Esophagus muscularis mucosa (tissue), 4 donors: ENCODE data around the gene PRR5. TPM values are rescaled to one million over a fixed set of nuclear protein-coding genes. Genes with fewer than 3 reads are reported as not detected.

Source experiments
- DNase-seq: peaks from one replicate; pipeline ENCODE4 v3.0.0-alpha.2; 2017; ENCODE audit errors: extremely low spot score
- H3K27ac ChIP-seq, 4 donors: fragments of 200-600 bp; sonication (generic); replicated peaks in 1 of 4; 1 replicate in 3 of 4; 2 replicates in 1 of 4; pipeline ENCODE4 v1.5.1; 2016 to 2019; ENCODE audit warnings: mild to moderate bottlenecking in 1 of 4
- H3K27me3 ChIP-seq, 4 donors: fragments of 200-600 bp; sonication (generic); one replicate each; pipeline versions ENCODE4 v1.5.1 to v1.6.0; 2016 to 2019
- H3K36me3 ChIP-seq, 4 donors: fragments of 200-600 bp; sonication (generic); one replicate each; pipeline ENCODE4 v1.5.1; 2016 to 2019
- H3K4me1 ChIP-seq, 4 donors: fragments of 200-600 bp; sonication (generic); one replicate each; pipeline ENCODE4 v1.5.1; 2016 to 2019
- H3K4me3 ChIP-seq, 4 donors: fragments of 200-600 bp; sonication (generic); 1 replicate in 2 of 4; 2 replicates in 2 of 4; pipeline ENCODE4 v1.5.1; 2016 to 2019; ENCODE audit warnings: mild to moderate bottlenecking in 4 of 4, moderate library complexity in 1 of 4
- H3K9me3 ChIP-seq, 4 donors: fragments of 200-600 bp; sonication (generic); 1 replicate in 3 of 4; 2 replicates in 1 of 4; pipeline ENCODE4 v1.5.1; 2016 to 2019
- EP300 ChIP-seq: sonication (generic); formaldehyde crosslinking; IDR thresholded peaks from one replicate; pipeline ENCODE4 v1.6.1; 2017; ENCODE audit warnings: antibody characterized with exemption
- POLR2A ChIP-seq: fragments of 450-650 bp; IDR thresholded peaks from one replicate; pipeline ENCODE4 v1.6.1; 2017; ENCODE audit warnings: antibody characterized with exemption, moderate library complexity, mild to moderate bottlenecking, low read depth
- POLR2AphosphoS5 ChIP-seq, 2 donors: sonication (generic); formaldehyde crosslinking; IDR thresholded peaks; one replicate each; pipeline ENCODE4 v1.6.1; 2017; ENCODE audit warnings: antibody characterized with exemption in 2 of 2
- WGBS: methylation state at CpG from one replicate; pipeline ENCODE4 v1.1.5; 2018; 5-methylcytosine and 5-hydroxymethylcytosine counted together
- intact Hi-C: fragments of 100-400 bp; cut with DNase I; formaldehyde crosslinking; loops from one replicate; pipeline ENCODE4 v1.15.1; 2023
- total RNA-seq, 4 donors: library from RNA; depleted of rRNA; stranded (reverse); fragments of >200 nt; gene quantifications; one replicate each; pipeline versions ENCODE4 v1.1.0 to v1.2.1, GENCODE V29; 2016
- TF ChIP-seq, protein P1 (sequence below), 3 experiments: fragments of 200-600 bp in 2 of 3; fragments of 450-650 bp in 1 of 3; sonication (generic) in 2 of 3; IDR thresholded peaks; one replicate each; pipeline ENCODE4 v1.5.1; 2017 to 2019; ENCODE audit warnings: antibody characterized with exemption in 3 of 3, mild to moderate bottlenecking in 2 of 3, moderate library complexity in 1 of 3

The PRR5 gene
- total RNA-seq, 4 donors from 2014 or later, result 5.6 to 16.6 (median 11.4) TPM

DNA sequence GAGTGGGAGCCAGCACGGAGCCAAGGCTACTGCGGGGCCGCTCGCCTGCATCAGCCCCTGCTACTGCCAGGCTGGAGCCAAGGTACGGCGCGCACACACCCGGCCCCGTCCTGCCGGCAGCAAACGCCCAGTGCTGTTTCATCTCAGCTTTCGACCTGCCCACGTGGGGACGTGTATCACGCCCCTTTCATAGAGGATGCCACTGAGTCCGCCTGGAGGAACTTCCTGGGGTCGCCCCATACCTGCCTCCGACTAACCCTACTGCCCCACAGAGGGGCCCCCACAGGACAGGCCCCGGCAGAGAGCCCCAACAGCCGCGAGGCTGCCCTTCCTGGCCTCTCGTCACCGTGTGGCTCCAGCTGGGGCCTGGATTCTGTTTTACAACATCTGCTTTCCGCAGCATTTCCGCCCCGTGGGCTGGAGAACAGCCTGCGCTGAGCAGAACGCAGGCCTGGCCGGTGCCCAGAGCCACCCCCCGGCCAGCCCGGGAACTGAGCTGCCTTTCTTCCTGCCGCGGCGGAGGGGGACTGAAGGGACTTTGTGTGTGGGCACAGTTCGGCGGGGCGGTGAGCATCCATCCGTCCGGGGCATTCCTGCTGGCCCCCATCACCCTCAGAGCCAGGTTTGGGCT is 27.5 kb downstream of the PRR5 start:
- intact Hi-C loops, result no loop called here
- H3K27me3 ChIP-seq, result peaks cover 0 to 37% (median 0%) of the 10 kb centered on the region in 4 donors
- no peak for DNase-seq
- H3K9me3 ChIP-seq, result no peaks in the 10 kb centered on the region
- peak overlapping the region in 3 of 4 donors; percentile 51 to 67 (median 52) for H3K27ac ChIP-seq
- H3K36me3 ChIP-seq, result peaks cover 0 to 7% (median 2%) of the 10 kb centered on the region in 4 donors
- peaks cover 8 to 23% (median 19%) of the 10 kb centered on the region in 4 donors for H3K4me1 ChIP-seq
- 62% methylated on average over 24 of the region's 39 CpGs for WGBS
- TF ChIP-seq POLR2A (no peak), POLR2AphosphoS5 (IDR thresholded peaks at IDR 0.05) (peak in 1 of 2 donors; percentile 24)
- TF ChIP-seq, protein P1, sequence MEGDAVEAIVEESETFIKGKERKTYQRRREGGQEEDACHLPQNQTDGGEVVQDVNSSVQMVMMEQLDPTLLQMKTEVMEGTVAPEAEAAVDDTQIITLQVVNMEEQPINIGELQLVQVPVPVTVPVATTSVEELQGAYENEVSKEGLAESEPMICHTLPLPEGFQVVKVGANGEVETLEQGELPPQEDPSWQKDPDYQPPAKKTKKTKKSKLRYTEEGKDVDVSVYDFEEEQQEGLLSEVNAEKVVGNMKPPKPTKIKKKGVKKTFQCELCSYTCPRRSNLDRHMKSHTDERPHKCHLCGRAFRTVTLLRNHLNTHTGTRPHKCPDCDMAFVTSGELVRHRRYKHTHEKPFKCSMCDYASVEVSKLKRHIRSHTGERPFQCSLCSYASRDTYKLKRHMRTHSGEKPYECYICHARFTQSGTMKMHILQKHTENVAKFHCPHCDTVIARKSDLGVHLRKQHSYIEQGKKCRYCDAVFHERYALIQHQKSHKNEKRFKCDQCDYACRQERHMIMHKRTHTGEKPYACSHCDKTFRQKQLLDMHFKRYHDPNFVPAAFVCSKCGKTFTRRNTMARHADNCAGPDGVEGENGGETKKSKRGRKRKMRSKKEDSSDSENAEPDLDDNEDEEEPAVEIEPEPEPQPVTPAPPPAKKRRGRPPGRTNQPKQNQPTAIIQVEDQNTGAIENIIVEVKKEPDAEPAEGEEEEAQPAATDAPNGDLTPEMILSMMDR (IDR thresholded peaks at IDR 0.05), result peak in 1 of 3 experiments; percentile 18
- peak overlapping the region; percentile 15 to 24 (median 22) for H3K4me3 ChIP-seq

DNA sequence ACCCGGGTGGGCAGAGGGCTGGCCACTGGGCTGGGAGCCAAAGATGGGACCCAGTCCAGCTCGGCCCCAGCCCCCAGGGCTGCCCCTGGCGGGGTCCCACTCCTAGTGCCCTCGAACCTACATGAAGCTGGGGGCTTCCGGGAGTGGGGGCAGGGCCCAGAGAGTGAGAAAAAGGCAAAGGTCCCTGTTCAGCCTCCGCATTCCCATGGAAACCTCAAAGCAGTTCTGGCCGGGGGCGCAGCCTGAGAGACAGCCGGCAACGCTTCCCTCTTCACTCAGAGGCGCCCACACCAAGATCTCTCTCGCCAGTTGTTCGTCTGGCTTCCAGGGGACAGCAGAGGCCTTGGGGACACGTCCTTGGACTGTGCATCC is 28.0 kb downstream of the PRR5 start:
- DNase-seq, result no peak
- Histone ChIP-seq H3K4me1 (peaks cover 8 to 23% (median 19%) of the 10 kb centered on the region in 4 donors), H3K36me3 (peaks cover 0 to 7% (median 2%) of the 10 kb centered on the region in 4 donors), H3K27me3 (peaks cover 0 to 42% (median 0%) of the 10 kb centered on the region in 4 donors), H3K4me3 (peak overlapping the region in 3 of 4 donors; percentile 15 to 24 (median 23)), H3K27ac (peak overlapping the region in 2 of 4 donors; percentile 52 to 67), H3K9me3 (no peaks in the 10 kb centered on the region)
- no peak for TF ChIP-seq POLR2AphosphoS5 (IDR thresholded peaks at IDR 0.05)
- TF ChIP-seq, protein P1 (IDR thresholded peaks at IDR 0.05), result no peak
- TF ChIP-seq POLR2A, result no peak
- no peak for TF ChIP-seq EP300
- intact Hi-C loops, result no loop called here
- 41% methylated on average over 10 of the region's 14 CpGs for WGBS

DNA sequence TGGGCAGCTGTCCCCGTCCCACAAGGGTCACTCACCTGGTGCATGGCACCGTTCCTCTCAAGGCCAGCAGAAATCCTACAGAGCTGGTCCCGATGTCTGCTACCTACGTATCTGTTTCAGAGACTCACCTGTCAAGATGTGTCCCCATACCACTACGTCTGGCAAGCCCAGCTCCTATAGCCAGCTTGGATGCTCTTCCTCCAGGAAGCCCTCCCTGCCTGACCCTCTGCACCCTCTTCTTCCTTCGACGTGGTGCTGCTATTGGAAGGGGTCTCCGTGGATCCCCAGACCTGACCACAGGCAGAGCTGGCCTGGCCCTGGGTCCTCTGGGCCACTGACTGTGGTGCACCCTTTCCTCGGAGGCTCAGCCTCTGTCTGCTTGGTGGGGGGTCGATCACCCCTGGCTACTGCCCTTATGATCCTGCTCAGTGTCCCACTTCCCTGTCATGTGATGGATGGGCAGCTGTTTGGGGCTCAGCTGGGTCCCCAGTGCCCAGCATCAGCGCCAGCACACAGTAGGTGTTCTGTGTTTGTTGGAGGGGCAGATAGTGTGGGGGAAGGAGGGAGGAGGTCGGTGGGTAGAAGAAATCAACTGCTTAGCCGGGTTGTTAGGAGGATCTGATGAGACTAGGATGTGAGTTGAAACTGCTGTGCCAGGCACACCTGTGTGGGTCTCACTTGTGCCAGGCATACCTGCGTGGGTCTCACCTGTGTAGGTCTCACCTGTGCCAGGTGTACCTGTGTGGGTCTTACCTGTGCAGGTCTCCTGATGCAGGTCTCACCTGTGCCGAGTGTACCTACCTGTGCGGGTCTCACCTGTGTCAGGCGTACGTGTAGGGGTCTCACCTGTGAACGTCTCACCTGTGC is 28.7 kb downstream of the PRR5 start:
- WGBS, result 88% methylated on average over 19 of the region's 19 CpGs
- intact Hi-C loops, result no loop called here
- Histone ChIP-seq H3K27me3 (peaks cover 0 to 49% (median 0%) of the 10 kb centered on the region in 4 donors), H3K9me3 (no peaks in the 10 kb centered on the region), H3K4me3 (no peak overlapping the region), H3K4me1 (peaks cover 8 to 23% (median 19%) of the 10 kb centered on the region in 4 donors), H3K27ac (no peak overlapping the region), H3K36me3 (peaks cover 0 to 7% (median 2%) of the 10 kb centered on the region in 4 donors)
- no peak for TF ChIP-seq POLR2AphosphoS5 (IDR thresholded peaks at IDR 0.05)
- no peak for TF ChIP-seq POLR2A
- TF ChIP-seq, protein P1 (IDR thresholded peaks at IDR 0.05), result no peak
- no peak for TF ChIP-seq EP300
- DNase-seq, result no peak

DNA sequence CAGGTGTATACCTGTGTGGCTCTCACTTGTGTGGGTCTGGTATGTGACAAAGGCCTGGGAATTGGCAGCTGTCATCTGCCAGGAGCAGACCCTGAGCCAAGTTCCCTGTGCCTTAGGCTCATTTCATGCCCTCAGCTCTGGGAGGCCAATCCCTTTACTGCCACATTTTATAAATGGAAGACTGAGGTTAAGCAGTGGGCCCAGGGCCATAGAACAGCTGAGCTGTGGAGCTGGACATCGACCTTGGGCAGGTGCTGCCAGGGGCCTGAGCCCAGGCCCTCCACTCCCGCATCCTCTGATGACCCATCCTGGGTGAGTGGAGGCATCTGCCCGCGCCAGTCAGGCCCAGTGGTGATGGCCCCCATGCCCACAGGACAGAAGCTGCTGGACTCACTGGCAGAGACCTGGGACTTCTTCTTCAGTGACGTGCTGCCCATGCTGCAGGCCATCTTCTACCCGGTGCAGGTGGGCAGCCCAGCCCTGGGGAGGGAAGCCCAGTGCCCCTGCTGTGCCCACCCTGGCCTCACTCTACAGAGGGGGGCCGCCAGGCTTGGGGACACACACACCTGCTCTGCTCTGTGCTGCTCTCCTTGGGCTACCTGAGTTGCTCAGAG is 29.5 kb downstream of the PRR5 start:
- Histone ChIP-seq H3K4me1 (peaks cover 8 to 30% (median 25%) of the 10 kb centered on the region in 4 donors), H3K27ac (no peak overlapping the region), H3K4me3 (no peak overlapping the region), H3K36me3 (peaks cover 0 to under 1% (median under 1%) of the 10 kb centered on the region in 4 donors), H3K27me3 (peaks cover 0 to 57% (median 2%) of the 10 kb centered on the region in 4 donors), H3K9me3 (no peaks in the 10 kb centered on the region)
- DNase-seq, result no peak
- TF ChIP-seq, protein P1 (IDR thresholded peaks at IDR 0.05), result no peak
- TF ChIP-seq POLR2A, result no peak
- no peak for TF ChIP-seq EP300
- TF ChIP-seq POLR2AphosphoS5 (IDR thresholded peaks at IDR 0.05), result no peak
- intact Hi-C loops, result no loop called here
- 82% methylated on average over 6 of the region's 7 CpGs for WGBS
